Measurements from ENCODE around the gene ANKRD34C. TPM values are rescaled to one million over a fixed set of nuclear protein-coding genes. Genes with fewer than 3 reads are reported as not detected.
A peak's percentile ranks its signal among the peaks of the same experiment; 100 is the strongest.

The ANKRD34C gene
- polyA plus RNA-seq, 1 donor (not counting 4 experiments of a cell fraction or from before 2014, with no cell fraction given): not detected

GRCh38 chr15:79283252-79284048, 928 bp downstream of the ANKRD34C start:
- Histone ChIP-seq H3K9me1 (ENCODE audit: control insufficient read depth, extremely low read depth, insufficient read depth, low read length) (no peaks in the 10 kb centered on the region), H3K27ac (ENCODE audit: control insufficient read depth, insufficient read depth, low read length) (no peak overlapping the region), H3K4me1 (ENCODE audit: control insufficient read depth, extremely low read depth, insufficient read depth, low read length) (no peaks in the 10 kb centered on the region), H2AFZ (ENCODE audit: control insufficient read depth, low read length) (no peak overlapping the region), H3K4me3 (ENCODE audit: control insufficient read depth in 2 of 3, extremely low read depth in 1 of 3, insufficient read depth in 2 of 3, low read depth in 1 of 3, low read length in 3 of 3) (no peak overlapping the region), H3K79me2 (ENCODE audit: control insufficient read depth, insufficient read depth, low read length) (no peaks in the 10 kb centered on the region), H3K36me3 (ENCODE audit: control insufficient read depth in 2 of 2, extremely low read depth in 1 of 2, insufficient read depth in 2 of 2, low read length in 2 of 2) (no peaks in the 10 kb centered on the region), H3K9me3 (ENCODE audit: control insufficient read depth, low read depth, low read length) (no peaks in the 10 kb centered on the region), H3K9ac (ENCODE audit: control insufficient read depth, extremely low read depth, insufficient read depth, low read length) (no peak overlapping the region), H3K27me3 (ENCODE audit: control insufficient read depth, extremely low read depth, insufficient read depth, low read length) (peaks cover 27% of the 10 kb centered on the region), H4K20me1 (ENCODE audit: control insufficient read depth, extremely low read depth, insufficient read depth, low read length) (no peaks in the 10 kb centered on the region), H3K4me2 (ENCODE audit: control insufficient read depth, extremely low read depth, insufficient read depth, low read depth, low read length) (peak overlapping the region; percentile 42)
- no peak for FAIRE-seq
- dilution Hi-C loops (cut with MboI; ENCODE audit: extremely low pct_ligation_motif_present, low sequenced_read_pairs): no loop called here
- TF ChIP-seq CTCF (optimal IDR thresholded peaks at IDR 0.05 in 1 of 3, IDR thresholded peaks at IDR 0.05 in 1 of 3, conservative IDR thresholded peaks at IDR 0.05 in 1 of 3; ENCODE audit: extremely low read depth in 1 of 3, insufficient read depth in 2 of 3, low read length in 3 of 3) (no peak), EZH2 (IDR thresholded peaks at IDR 0.05; ENCODE audit: low read length) (no peak)
- DNase-seq (ENCODE audit: low read depth, low spot score): no peak

- no peak overlapping the region for H3K9ac ChIP-seq (ENCODE audit: control insufficient read depth, extremely low read depth, insufficient read depth, low read length)
- DNase-seq (ENCODE audit: low read depth, low spot score) (no peak), FAIRE-seq (no peak)
- no peak overlapping the region for H3K4me2 ChIP-seq (ENCODE audit: control insufficient read depth, extremely low read depth, insufficient read depth, low read depth, low read length)
- no peaks in the 10 kb centered on the region for H3K79me2 ChIP-seq (ENCODE audit: control insufficient read depth, insufficient read depth, low read length)
- H3K27ac ChIP-seq (ENCODE audit: control insufficient read depth, insufficient read depth, low read length): no peak overlapping the region
- no peak overlapping the region for H3K4me3 ChIP-seq (ENCODE audit: control insufficient read depth in 2 of 3, extremely low read depth in 1 of 3, insufficient read depth in 2 of 3, low read depth in 1 of 3, low read length in 3 of 3)
- no peaks in the 10 kb centered on the region for H3K9me1 ChIP-seq (ENCODE audit: control insufficient read depth, extremely low read depth, insufficient read depth, low read length)
- dilution Hi-C loops (cut with MboI; ENCODE audit: extremely low pct_ligation_motif_present, low sequenced_read_pairs): no loop called here
- H3K27me3 ChIP-seq (ENCODE audit: control insufficient read depth, extremely low read depth, insufficient read depth, low read length): no peaks in the 10 kb centered on the region
- H3K4me1 ChIP-seq (ENCODE audit: control insufficient read depth, extremely low read depth, insufficient read depth, low read length): no peaks in the 10 kb centered on the region
- H4K20me1 ChIP-seq (ENCODE audit: control insufficient read depth, extremely low read depth, insufficient read depth, low read length): no peaks in the 10 kb centered on the region
- H3K36me3 ChIP-seq (ENCODE audit: control insufficient read depth in 2 of 2, extremely low read depth in 1 of 2, insufficient read depth in 2 of 2, low read length in 2 of 2): no peaks in the 10 kb centered on the region
- TF ChIP-seq CTCF (optimal IDR thresholded peaks at IDR 0.05 in 1 of 3, IDR thresholded peaks at IDR 0.05 in 1 of 3, conservative IDR thresholded peaks at IDR 0.05 in 1 of 3; ENCODE audit: extremely low read depth in 1 of 3, insufficient read depth in 2 of 3, low read length in 3 of 3) (no peak), EZH2 (IDR thresholded peaks at IDR 0.05; ENCODE audit: low read length) (no peak)
- no peaks in the 10 kb centered on the region for H3K9me3 ChIP-seq (ENCODE audit: control insufficient read depth, low read depth, low read length)
- no peak overlapping the region for H2AFZ ChIP-seq (ENCODE audit: control insufficient read depth, low read length)
These were observed 8.2 kb downstream of the ANKRD34C start for GRCh38 chr15:79290642-79291275.
